ENCODE results near the gene FPR2. TPM values are rescaled to one million over a fixed set of nuclear protein-coding genes. Genes with fewer than 3 reads are reported as not detected.

The FPR2 gene
- polyA plus RNA-seq, 1 donor from 2014 or later: not detected

DNA sequence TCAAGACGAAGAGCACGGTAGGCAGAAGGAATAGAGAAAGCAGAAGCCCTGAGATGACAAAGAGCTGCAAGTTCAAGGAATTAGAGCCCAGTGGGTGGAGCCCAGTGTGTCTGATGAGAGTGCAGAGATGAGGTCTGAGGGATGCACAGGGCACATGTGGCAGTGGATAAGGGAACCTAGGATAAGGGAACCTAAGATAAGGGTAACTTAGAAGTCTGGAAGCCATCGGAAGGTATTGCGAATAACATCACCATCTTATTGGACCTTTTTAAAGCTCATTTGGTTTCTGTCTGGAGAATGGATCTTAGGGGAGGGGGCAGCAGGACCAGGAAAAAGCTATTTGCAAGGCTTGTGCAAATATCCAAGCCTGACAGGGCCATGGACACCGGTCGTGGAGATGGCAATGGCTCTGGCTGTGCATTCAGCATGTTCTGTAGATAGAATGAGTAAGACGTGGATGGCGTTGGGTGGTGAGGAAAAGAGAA, 35.3 kb downstream of the FPR2 start:
- Histone ChIP-seq H2AFZ (ENCODE audit: low read depth, low read length) (no peak overlapping the region), H3K79me2 (replicated peaks; ENCODE audit: insufficient read depth, low read length) (no peaks in the 10 kb centered on the region), H3K36me3 (ENCODE audit: insufficient read depth, low read length) (no peaks in the 10 kb centered on the region), H3F3A (ENCODE audit: insufficient read depth, low read length, poor library complexity, severe bottlenecking) (no peaks in the 10 kb centered on the region), H4K20me1 (ENCODE audit: insufficient read depth) (no peaks in the 10 kb centered on the region), H3K27me3 (ENCODE audit: insufficient read depth, low read depth, low read length) (no peaks in the 10 kb centered on the region), H3K27ac (ENCODE audit: low read length) (no peak overlapping the region), H3K9me2 (ENCODE audit: insufficient read depth, low read length) (no peaks in the 10 kb centered on the region), H3K4me3 (ENCODE audit: low read length) (no peak overlapping the region), H3K9me3 (ENCODE audit: low read length) (peaks cover 5% of the 10 kb centered on the region), H3K9ac (ENCODE audit: low read length) (no peak overlapping the region), H3K4me2 (ENCODE audit: low read length) (no peak overlapping the region)
- no peak for TF ChIP-seq SMC3 (conservative IDR thresholded peaks at IDR 0.05; ENCODE audit: poor library complexity)
- TF ChIP-seq EP300 (conservative IDR thresholded peaks at IDR 0.05; ENCODE audit: poor library complexity, severe bottlenecking): no peak
- TF ChIP-seq EZH2 (IDR thresholded peaks at IDR 0.05; ENCODE audit: borderline replicate concordance, insufficient read depth, low read length, poor library complexity, severe bottlenecking): no peak
- no peak for TF ChIP-seq POLR2AphosphoS5 (IDR thresholded peaks at IDR 0.05)

GRCh38 chr19:51797480-51797879, 36.5 kb downstream of the FPR2 start:
- Histone ChIP-seq H3F3A (ENCODE audit: insufficient read depth, low read length, poor library complexity, severe bottlenecking) (no peaks in the 10 kb centered on the region), H3K4me2 (ENCODE audit: low read length) (no peak overlapping the region), H3K9ac (ENCODE audit: low read length) (no peak overlapping the region), H3K27ac (ENCODE audit: low read length) (no peak overlapping the region), H3K36me3 (ENCODE audit: insufficient read depth, low read length) (no peaks in the 10 kb centered on the region), H3K4me3 (ENCODE audit: low read length) (no peak overlapping the region), H3K79me2 (replicated peaks; ENCODE audit: insufficient read depth, low read length) (no peaks in the 10 kb centered on the region), H2AFZ (ENCODE audit: low read depth, low read length) (no peak overlapping the region), H3K27me3 (ENCODE audit: insufficient read depth, low read depth, low read length) (no peaks in the 10 kb centered on the region), H3K9me3 (ENCODE audit: low read length) (peaks cover 5% of the 10 kb centered on the region), H3K9me2 (ENCODE audit: insufficient read depth, low read length) (no peaks in the 10 kb centered on the region), H4K20me1 (ENCODE audit: insufficient read depth) (no peaks in the 10 kb centered on the region)
- TF ChIP-seq SMC3 (conservative IDR thresholded peaks at IDR 0.05; ENCODE audit: poor library complexity) (no peak), MXI1 (conservative IDR thresholded peaks at IDR 0.05; ENCODE audit: poor library complexity, severe bottlenecking) (no peak), EZH2 (IDR thresholded peaks at IDR 0.05; ENCODE audit: borderline replicate concordance, insufficient read depth, low read length, poor library complexity, severe bottlenecking) (no peak), EP300 (conservative IDR thresholded peaks at IDR 0.05; ENCODE audit: poor library complexity, severe bottlenecking) (no peak), POLR2AphosphoS5 (IDR thresholded peaks at IDR 0.05) (no peak)

DNA sequence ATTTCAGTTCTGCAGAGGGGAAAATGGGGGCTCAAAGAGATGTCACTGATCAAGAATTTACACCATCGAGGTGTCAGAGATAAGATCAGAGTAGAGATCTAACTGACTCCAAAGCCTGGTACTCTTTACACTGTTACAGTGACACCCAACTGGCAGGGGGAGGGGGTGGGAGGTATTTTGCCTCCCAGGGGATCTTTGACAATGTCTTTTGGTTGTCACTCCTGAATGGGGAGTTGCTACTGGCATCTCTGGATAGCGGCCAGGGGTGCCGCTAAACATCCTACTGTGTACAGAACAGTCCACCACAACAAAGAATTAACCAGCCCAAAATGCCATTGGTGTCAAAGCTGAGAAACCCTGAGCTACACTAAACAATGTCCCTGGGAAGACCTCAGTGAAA, 37.1 kb downstream of the FPR2 start:
- Histone ChIP-seq H3K4me2 (ENCODE audit: low read length) (no peak overlapping the region), H3K9ac (ENCODE audit: low read length) (no peak overlapping the region), H4K20me1 (ENCODE audit: insufficient read depth) (no peaks in the 10 kb centered on the region), H3K9me3 (ENCODE audit: low read length) (peaks cover 5% of the 10 kb centered on the region), H2AFZ (ENCODE audit: low read depth, low read length) (no peak overlapping the region), H3K27ac (ENCODE audit: low read length) (no peak overlapping the region), H3F3A (ENCODE audit: insufficient read depth, low read length, poor library complexity, severe bottlenecking) (no peaks in the 10 kb centered on the region), H3K36me3 (ENCODE audit: insufficient read depth, low read length) (no peaks in the 10 kb centered on the region), H3K27me3 (ENCODE audit: insufficient read depth, low read depth, low read length) (no peaks in the 10 kb centered on the region), H3K9me2 (ENCODE audit: insufficient read depth, low read length) (no peaks in the 10 kb centered on the region), H3K4me3 (ENCODE audit: low read length) (no peak overlapping the region), H3K79me2 (replicated peaks; ENCODE audit: insufficient read depth, low read length) (no peaks in the 10 kb centered on the region)
- TF ChIP-seq EZH2 (IDR thresholded peaks at IDR 0.05; ENCODE audit: borderline replicate concordance, insufficient read depth, low read length, poor library complexity, severe bottlenecking) (no peak), POLR2AphosphoS5 (IDR thresholded peaks at IDR 0.05) (no peak), MXI1 (conservative IDR thresholded peaks at IDR 0.05; ENCODE audit: poor library complexity, severe bottlenecking) (no peak), RAD21 (conservative IDR thresholded peaks at IDR 0.05) (no peak), SMC3 (conservative IDR thresholded peaks at IDR 0.05; ENCODE audit: poor library complexity) (no peak), TAF1 (IDR thresholded peaks at IDR 0.05; ENCODE audit: low read depth) (no peak), EP300 (conservative IDR thresholded peaks at IDR 0.05; ENCODE audit: poor library complexity, severe bottlenecking) (no peak)
- TF ChIP-seq, protein P1, sequence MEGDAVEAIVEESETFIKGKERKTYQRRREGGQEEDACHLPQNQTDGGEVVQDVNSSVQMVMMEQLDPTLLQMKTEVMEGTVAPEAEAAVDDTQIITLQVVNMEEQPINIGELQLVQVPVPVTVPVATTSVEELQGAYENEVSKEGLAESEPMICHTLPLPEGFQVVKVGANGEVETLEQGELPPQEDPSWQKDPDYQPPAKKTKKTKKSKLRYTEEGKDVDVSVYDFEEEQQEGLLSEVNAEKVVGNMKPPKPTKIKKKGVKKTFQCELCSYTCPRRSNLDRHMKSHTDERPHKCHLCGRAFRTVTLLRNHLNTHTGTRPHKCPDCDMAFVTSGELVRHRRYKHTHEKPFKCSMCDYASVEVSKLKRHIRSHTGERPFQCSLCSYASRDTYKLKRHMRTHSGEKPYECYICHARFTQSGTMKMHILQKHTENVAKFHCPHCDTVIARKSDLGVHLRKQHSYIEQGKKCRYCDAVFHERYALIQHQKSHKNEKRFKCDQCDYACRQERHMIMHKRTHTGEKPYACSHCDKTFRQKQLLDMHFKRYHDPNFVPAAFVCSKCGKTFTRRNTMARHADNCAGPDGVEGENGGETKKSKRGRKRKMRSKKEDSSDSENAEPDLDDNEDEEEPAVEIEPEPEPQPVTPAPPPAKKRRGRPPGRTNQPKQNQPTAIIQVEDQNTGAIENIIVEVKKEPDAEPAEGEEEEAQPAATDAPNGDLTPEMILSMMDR (IDR thresholded peaks at IDR 0.05; ENCODE audit: poor library complexity, severe bottlenecking): no peak
- TF ChIP-seq, protein P2, sequence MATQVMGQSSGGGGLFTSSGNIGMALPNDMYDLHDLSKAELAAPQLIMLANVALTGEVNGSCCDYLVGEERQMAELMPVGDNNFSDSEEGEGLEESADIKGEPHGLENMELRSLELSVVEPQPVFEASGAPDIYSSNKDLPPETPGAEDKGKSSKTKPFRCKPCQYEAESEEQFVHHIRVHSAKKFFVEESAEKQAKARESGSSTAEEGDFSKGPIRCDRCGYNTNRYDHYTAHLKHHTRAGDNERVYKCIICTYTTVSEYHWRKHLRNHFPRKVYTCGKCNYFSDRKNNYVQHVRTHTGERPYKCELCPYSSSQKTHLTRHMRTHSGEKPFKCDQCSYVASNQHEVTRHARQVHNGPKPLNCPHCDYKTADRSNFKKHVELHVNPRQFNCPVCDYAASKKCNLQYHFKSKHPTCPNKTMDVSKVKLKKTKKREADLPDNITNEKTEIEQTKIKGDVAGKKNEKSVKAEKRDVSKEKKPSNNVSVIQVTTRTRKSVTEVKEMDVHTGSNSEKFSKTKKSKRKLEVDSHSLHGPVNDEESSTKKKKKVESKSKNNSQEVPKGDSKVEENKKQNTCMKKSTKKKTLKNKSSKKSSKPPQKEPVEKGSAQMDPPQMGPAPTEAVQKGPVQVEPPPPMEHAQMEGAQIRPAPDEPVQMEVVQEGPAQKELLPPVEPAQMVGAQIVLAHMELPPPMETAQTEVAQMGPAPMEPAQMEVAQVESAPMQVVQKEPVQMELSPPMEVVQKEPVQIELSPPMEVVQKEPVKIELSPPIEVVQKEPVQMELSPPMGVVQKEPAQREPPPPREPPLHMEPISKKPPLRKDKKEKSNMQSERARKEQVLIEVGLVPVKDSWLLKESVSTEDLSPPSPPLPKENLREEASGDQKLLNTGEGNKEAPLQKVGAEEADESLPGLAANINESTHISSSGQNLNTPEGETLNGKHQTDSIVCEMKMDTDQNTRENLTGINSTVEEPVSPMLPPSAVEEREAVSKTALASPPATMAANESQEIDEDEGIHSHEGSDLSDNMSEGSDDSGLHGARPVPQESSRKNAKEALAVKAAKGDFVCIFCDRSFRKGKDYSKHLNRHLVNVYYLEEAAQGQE (IDR thresholded peaks at IDR 0.05; ENCODE audit: borderline replicate concordance): no peak
